Measurements from ENCODE around the gene PSPC1.
"Not testable (repeated sequence)": the region's sequence is repeated elsewhere in the genome, so short reads cannot be mapped to it uniquely, and the experiment has no call there.

PSPC1 gene

DNA sequence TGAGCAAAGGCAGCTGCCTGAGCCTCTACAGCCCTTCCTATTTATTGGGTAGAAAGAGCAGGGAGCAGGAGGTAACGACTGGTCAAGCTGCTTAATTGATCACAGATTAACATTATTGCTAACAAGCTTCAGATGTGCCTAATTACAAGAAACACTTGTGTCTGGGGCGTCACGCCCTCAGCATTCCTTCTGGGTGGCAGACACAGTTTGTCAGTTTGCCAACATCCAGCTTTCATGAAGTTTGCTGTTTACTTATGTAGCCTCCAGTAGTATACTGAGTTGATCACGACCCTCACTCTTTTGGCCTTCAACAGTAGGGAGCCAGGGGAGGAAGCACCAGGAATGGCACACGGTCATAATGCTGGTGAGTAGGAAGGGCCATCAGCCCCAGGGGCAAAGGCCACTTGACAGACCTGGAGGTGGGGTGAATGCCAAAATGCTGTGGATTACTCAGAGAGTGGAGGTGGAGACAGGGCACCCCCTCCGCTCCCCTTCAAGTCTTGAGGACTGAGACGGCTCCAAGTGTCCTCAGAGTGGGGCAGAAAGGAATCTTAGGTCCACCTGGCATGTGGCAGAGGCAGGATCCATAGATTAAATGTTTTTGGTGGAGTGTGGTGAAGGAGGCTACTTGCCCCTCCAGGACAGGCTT lies 34.9 kb upstream of the PSPC1 start:
- H3K27ac ChIP-seq (ENCODE audit: low read depth, low read length) = no peak overlapping the region
- no peaks in the 10 kb centered on the region for H4K20me1 ChIP-seq (ENCODE audit: low read depth, low read length)
- H3K9me3 ChIP-seq (ENCODE audit: insufficient read depth, low read length) = no peaks in the 10 kb centered on the region
- no peaks in the 10 kb centered on the region for H3F3A ChIP-seq (ENCODE audit: insufficient read depth)
- H3K27me3 ChIP-seq (ENCODE audit: low read length) = no peaks in the 10 kb centered on the region
- no peak for TF ChIP-seq EZH2phosphoT487 (conservative IDR thresholded peaks at IDR 0.05; ENCODE audit: low read length)
- TF ChIP-seq, protein P1, sequence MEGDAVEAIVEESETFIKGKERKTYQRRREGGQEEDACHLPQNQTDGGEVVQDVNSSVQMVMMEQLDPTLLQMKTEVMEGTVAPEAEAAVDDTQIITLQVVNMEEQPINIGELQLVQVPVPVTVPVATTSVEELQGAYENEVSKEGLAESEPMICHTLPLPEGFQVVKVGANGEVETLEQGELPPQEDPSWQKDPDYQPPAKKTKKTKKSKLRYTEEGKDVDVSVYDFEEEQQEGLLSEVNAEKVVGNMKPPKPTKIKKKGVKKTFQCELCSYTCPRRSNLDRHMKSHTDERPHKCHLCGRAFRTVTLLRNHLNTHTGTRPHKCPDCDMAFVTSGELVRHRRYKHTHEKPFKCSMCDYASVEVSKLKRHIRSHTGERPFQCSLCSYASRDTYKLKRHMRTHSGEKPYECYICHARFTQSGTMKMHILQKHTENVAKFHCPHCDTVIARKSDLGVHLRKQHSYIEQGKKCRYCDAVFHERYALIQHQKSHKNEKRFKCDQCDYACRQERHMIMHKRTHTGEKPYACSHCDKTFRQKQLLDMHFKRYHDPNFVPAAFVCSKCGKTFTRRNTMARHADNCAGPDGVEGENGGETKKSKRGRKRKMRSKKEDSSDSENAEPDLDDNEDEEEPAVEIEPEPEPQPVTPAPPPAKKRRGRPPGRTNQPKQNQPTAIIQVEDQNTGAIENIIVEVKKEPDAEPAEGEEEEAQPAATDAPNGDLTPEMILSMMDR (IDR thresholded peaks at IDR 0.05; ENCODE audit: insufficient read depth, low read length, poor library complexity, severe bottlenecking) = no peak
- no peaks in the 10 kb centered on the region for H3K36me3 ChIP-seq (ENCODE audit: low read length)
- H3K9ac ChIP-seq (ENCODE audit: low read length) = no peak overlapping the region
- no peak overlapping the region for H3K4me2 ChIP-seq (ENCODE audit: low read depth, low read length, poor library complexity, severe bottlenecking)
- no peaks in the 10 kb centered on the region for H3K9me2 ChIP-seq (replicated peaks; ENCODE audit: insufficient read depth, low read length)
- H3K79me2 ChIP-seq (ENCODE audit: insufficient read depth, low read length) = no peaks in the 10 kb centered on the region
- no peak overlapping the region for H2AFZ ChIP-seq (ENCODE audit: low read depth, low read length, severe bottlenecking)
- no peak overlapping the region for H3K4me3 ChIP-seq (ENCODE audit: insufficient read depth, low read length, poor library complexity, severe bottlenecking)

DNA sequence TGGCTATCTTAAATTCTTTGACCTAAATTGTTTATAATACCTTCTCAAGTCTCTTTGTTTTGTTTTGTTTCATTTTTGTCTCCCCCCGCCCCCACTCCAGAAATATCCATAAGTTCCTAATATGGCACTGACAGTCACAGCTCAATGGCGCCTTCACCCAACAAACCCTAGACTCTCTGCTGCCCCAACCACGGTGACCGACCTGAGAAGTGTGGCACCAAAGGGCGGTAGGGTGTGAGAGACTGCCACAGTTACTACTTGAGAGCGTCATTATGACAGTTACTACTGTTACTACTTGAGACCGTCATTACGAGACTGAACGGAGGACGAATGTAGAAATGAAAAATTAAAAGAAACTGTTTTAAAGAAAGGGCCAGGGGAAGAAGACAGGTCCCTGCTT lies 34.4 kb upstream of the PSPC1 start:
- H3K9ac ChIP-seq (ENCODE audit: low read length) = no peak overlapping the region
- H4K20me1 ChIP-seq (ENCODE audit: low read depth, low read length) = no peaks in the 10 kb centered on the region
- H3K36me3 ChIP-seq (ENCODE audit: low read length) = no peaks in the 10 kb centered on the region
- no peak overlapping the region for H3K27ac ChIP-seq (ENCODE audit: low read depth, low read length)
- H3K79me2 ChIP-seq (ENCODE audit: insufficient read depth, low read length) = no peaks in the 10 kb centered on the region
- H3K4me3 ChIP-seq (ENCODE audit: insufficient read depth, low read length, poor library complexity, severe bottlenecking) = no peak overlapping the region
- no peak overlapping the region for H2AFZ ChIP-seq (ENCODE audit: low read depth, low read length, severe bottlenecking)
- H3K27me3 ChIP-seq (ENCODE audit: low read length) = no peaks in the 10 kb centered on the region
- H3K4me2 ChIP-seq (ENCODE audit: low read depth, low read length, poor library complexity, severe bottlenecking) = no peak overlapping the region
- no peaks in the 10 kb centered on the region for H3F3A ChIP-seq (ENCODE audit: insufficient read depth)
- TF ChIP-seq, protein P1 (IDR thresholded peaks at IDR 0.05; ENCODE audit: insufficient read depth, low read length, poor library complexity, severe bottlenecking) = no peak
- no peak for TF ChIP-seq EZH2phosphoT487 (conservative IDR thresholded peaks at IDR 0.05; ENCODE audit: low read length)
- H3K9me3 ChIP-seq (ENCODE audit: insufficient read depth, low read length) = no peaks in the 10 kb centered on the region
- no peaks in the 10 kb centered on the region for H3K9me2 ChIP-seq (replicated peaks; ENCODE audit: insufficient read depth, low read length)

DNA sequence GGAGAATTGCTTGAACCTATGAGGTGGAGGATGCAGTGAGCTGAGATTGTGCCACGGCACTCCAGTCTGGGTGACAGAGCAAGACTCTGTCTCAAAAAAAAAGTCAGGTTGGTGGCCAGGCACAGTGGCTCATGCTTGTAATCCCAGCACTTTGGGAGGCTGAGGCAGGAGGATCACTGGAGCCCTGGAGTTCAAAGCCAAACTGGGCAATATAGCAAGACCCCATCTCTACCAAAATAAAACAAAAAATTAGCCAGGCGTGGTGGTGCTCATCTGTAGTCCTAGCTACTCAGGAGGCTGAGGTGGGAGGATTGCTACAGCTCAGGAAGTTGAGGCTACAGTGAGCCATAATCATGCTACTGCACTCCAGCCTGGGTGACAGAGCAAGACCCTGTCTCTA lies 33.1 kb upstream of the PSPC1 start:
- H3K79me2 ChIP-seq (ENCODE audit: insufficient read depth, low read length) = not testable (repeated sequence)

DNA sequence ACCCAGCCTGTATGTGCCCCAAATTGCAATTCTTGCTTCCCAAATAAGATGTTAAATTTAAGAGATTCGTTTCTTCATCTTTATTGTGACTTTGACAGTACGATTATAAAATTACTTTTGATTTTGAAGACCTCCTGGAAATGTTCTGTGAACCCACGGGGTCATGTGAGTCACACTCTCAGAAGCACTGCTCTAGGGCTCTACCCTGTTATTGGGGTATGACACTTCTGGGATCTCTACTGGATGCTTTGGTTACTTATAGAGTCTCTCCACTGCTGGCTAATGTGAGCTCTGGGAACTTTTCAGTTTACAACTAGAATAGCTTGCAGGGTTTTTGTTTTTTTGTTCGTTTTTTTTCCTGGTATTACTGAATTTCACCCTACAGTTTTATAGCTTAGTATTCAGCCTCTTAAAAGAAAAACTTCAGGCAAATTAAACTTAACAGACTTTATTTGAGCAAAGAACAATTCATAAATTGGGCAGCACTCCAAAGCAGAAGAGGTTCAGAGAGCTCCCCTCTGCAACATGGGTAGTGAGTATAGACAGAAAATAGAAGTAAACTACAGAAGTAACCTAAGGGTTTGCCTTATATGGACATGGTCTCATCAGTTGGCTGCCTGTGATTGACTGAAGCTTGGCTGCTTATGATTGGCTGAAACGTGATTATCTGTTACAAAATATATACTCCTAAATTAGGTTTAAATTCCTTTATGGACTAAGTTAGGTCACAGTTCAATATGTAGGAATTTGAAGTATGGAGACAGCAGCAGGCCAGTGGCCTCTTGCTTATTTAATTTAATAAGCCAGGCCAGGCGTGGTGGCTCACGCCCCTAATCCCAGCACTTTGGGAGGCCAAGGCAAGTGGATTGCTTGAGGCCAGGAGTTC lies 28.5 kb upstream of the PSPC1 start:
- no peaks in the 10 kb centered on the region for H3K27me3 ChIP-seq (ENCODE audit: low read length)
- no peak for TF ChIP-seq EZH2phosphoT487 (conservative IDR thresholded peaks at IDR 0.05; ENCODE audit: low read length)
- TF ChIP-seq, protein P1 (IDR thresholded peaks at IDR 0.05; ENCODE audit: insufficient read depth, low read length, poor library complexity, severe bottlenecking) = no peak
- no peaks in the 10 kb centered on the region for H3K9me2 ChIP-seq (replicated peaks; ENCODE audit: insufficient read depth, low read length)
- H3K4me3 ChIP-seq (ENCODE audit: insufficient read depth, low read length, poor library complexity, severe bottlenecking) = no peak overlapping the region
- no peak overlapping the region for H3K4me2 ChIP-seq (ENCODE audit: low read depth, low read length, poor library complexity, severe bottlenecking)
- no peaks in the 10 kb centered on the region for H4K20me1 ChIP-seq (ENCODE audit: low read depth, low read length)
- H3K27ac ChIP-seq (ENCODE audit: low read depth, low read length) = no peak overlapping the region
- H3K9me3 ChIP-seq (ENCODE audit: insufficient read depth, low read length) = no peaks in the 10 kb centered on the region
- H3K79me2 ChIP-seq (ENCODE audit: insufficient read depth, low read length) = no peaks in the 10 kb centered on the region
- no peaks in the 10 kb centered on the region for H3F3A ChIP-seq (ENCODE audit: insufficient read depth)
- H3K36me3 ChIP-seq (ENCODE audit: low read length) = no peaks in the 10 kb centered on the region
- no peak overlapping the region for H2AFZ ChIP-seq (ENCODE audit: low read depth, low read length, severe bottlenecking)
- no peak overlapping the region for H3K9ac ChIP-seq (ENCODE audit: low read length)

More for the DNA sequence above, 33.1 kb upstream of the PSPC1 start:
- not testable (repeated sequence) for H3F3A ChIP-seq (ENCODE audit: insufficient read depth); H3K4me2 ChIP-seq (ENCODE audit: low read depth, low read length, poor library complexity, severe bottlenecking); H3K9ac ChIP-seq (ENCODE audit: low read length); H3K27me3 ChIP-seq (ENCODE audit: low read length); H3K4me3 ChIP-seq (ENCODE audit: insufficient read depth, low read length, poor library complexity, severe bottlenecking); H4K20me1 ChIP-seq (ENCODE audit: low read depth, low read length); H3K9me3 ChIP-seq (ENCODE audit: insufficient read depth, low read length); H2AFZ ChIP-seq (ENCODE audit: low read depth, low read length, severe bottlenecking); H3K36me3 ChIP-seq (ENCODE audit: low read length); H3K27ac ChIP-seq (ENCODE audit: low read depth, low read length); H3K9me2 ChIP-seq (replicated peaks; ENCODE audit: insufficient read depth, low read length)
